AG09309 (cell line): ENCODE measurements around the gene LRCH1.

ENCODE experiments used
- DNase-seq: peaks from one replicate; pipeline ENCODE4 v3.0.0-alpha.2; 2010; ENCODE audit warnings: low read depth
- H3K4me3 ChIP-seq: 2 replicates; pipeline ENCODE4 v1.5.1; 2011; ENCODE audit warnings: mild to moderate bottlenecking, low read depth, low read length, moderate library complexity; ENCODE audit not compliant: control insufficient read depth
- TF ChIP-seq, protein P1 (sequence below): IDR thresholded peaks from 2 replicates; pipeline ENCODE4 v1.5.1; 2011; ENCODE audit warnings: mild to moderate bottlenecking, low read depth, low read length, inconsistent platforms; ENCODE audit not compliant: insufficient read depth, control insufficient read depth; ENCODE audit errors: missing control alignments

LRCH1 gene

DNA sequence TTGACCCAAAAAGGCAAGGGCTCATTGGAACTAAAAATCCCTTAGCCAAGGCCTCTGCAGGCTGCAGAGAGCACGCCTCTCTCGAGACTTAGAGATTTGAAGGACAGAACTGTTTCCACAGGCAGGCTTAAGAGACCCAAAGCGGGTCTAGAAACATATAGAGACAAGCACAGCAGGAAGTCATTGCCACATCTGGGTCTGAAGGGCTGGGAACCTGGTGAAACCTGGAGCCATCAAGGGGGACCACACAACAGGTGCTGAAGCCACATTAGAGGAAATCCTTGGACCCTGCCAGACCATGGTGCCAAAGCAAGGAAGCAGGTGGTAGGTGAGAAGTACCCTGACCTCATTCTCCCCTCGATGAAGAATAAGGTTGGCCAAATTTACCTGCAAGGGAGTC, 33.8 kb upstream of the LRCH1 start:
- DNase-seq: no peak
- H3K4me3 ChIP-seq: no peak overlapping the region
- TF ChIP-seq, protein P1, sequence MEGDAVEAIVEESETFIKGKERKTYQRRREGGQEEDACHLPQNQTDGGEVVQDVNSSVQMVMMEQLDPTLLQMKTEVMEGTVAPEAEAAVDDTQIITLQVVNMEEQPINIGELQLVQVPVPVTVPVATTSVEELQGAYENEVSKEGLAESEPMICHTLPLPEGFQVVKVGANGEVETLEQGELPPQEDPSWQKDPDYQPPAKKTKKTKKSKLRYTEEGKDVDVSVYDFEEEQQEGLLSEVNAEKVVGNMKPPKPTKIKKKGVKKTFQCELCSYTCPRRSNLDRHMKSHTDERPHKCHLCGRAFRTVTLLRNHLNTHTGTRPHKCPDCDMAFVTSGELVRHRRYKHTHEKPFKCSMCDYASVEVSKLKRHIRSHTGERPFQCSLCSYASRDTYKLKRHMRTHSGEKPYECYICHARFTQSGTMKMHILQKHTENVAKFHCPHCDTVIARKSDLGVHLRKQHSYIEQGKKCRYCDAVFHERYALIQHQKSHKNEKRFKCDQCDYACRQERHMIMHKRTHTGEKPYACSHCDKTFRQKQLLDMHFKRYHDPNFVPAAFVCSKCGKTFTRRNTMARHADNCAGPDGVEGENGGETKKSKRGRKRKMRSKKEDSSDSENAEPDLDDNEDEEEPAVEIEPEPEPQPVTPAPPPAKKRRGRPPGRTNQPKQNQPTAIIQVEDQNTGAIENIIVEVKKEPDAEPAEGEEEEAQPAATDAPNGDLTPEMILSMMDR: no peak

DNA sequence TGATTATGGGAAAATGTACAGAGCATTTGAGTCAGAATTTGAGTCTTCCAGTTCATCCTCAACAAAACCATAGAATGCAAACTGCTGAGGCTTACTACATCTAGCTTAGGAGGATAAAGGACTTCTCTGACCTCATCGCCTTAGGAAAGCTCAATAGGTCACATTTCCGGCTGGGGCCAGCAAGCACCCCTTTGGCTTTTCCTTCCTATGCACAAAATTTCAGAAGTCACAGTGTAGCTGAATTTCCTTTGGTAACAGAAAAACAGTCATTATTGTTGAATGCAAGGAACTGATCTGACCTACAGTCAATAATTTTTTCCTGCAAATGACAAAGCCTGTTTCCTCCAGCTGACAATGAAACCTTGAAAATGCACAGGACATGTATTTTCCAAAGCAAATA, 32.8 kb upstream of the LRCH1 start:
- no peak overlapping the region for H3K4me3 ChIP-seq
- TF ChIP-seq, protein P1: no peak
- DNase-seq: no peak

DNA sequence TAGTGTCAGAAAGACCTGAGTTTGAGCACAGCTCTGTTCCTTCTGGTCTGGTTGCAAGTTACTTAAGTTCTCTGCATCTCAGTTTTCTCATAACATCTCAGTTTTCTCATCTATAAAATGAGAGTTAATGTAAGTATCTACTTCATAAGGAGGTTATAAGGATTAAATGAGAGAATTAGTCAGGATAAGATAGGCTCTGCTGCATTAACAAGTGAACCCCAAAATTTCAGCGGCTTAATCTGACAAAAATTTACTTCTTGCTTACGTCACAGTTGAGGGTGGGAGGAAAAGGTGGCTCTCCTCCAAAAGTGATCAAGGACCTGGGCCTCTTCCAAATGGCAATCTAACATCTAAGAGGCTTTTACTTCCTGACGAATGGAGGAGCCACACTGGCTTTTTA, 31.5 kb upstream of the LRCH1 start:
- no peak for DNase-seq
- TF ChIP-seq, protein P1: no peak
- H3K4me3 ChIP-seq: no peak overlapping the region

DNA sequence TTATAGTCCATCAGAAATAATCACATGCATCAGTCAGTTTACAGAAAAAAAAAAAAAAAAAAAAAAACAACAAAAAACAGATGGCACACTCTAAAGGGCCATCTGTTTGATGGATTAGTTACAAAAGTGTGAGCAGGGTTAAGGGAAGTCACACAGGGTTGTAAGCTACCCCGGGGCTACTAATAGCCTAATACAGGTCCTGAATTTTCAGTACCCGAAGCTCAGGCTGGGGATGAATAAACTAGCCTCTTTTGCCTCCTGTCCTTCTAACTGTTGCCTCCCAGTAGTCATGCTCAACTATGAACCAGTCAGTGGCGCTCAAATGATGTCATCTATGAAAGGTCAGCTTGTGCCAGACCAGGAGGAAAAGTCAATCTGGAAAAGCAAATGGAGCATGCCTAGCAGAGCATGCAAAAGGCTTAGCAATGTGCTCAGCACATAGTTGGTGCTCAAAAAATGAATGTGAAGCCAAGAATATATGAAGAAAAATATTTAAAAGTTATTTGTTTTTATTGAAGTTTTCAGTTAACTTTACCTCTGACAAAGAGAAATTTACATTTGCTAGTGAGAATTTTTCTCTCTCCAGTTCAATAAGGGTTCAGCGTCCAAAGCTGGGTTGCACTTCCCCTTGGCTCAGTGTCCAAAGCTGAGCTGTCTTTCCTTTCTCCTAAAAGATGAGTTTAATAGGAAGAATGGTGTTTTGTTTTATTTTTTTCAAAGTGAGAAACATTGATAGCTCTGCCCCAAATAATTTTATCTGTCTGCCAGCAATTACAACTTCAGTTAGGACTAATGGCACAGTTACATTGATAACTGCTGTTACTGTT, 30.8 kb upstream of the LRCH1 start:
- TF ChIP-seq, protein P1: no peak
- H3K4me3 ChIP-seq: no peak overlapping the region
- DNase-seq: no peak

DNA sequence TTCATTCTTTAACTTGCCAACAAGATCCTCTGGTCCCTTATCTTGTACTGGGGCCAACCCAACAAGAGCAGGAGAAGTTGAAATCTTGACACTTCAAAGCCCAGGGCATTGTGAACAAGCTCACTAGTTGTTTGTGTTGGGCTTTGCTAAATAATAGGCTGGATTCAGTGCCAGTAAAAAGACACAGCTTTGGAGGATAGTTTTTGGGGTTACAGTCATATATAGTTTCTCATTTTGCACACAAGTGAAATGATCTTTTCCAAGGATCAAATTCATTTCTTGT, 30.3 kb upstream of the LRCH1 start:
- H3K4me3 ChIP-seq: no peak overlapping the region
- DNase-seq: no peak
- TF ChIP-seq, protein P1: no peak

DNA sequence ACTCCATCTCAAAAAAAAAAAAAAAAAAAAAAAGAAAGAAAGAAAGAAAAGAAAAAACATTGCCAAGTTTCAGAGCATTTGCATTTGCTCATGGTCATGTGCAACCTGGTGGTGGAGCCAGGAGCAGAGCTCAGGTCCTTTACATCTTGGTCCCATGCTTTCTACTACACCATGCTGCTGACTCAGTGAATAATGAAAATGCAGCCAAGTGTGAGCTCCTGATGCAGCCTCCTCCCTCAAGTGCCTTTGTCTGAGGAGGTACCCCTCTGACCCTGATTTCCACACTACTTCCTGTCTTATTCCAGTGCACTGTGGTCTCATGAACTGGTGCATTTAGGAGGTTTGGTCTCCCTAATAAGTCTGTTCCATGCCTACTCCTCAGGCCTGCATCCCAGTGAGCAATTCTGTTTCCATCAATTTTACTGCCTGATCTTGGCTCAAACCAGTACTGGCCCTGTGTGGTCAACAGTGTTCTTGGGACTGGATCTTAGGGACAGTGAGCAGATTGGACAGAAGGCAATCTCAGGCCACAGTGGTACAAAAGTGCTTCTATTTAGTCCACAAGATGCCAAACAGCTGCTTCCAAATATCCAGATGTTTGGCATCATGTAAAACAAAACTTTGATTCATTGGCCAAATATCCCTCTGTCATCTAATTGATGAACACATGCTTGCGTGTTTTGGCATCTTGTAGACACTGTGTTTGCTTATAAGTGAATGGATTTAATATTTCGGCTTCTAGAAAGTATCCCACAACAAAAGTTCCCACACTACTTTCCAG, 28.8 kb upstream of the LRCH1 start:
- H3K4me3 ChIP-seq: no peak overlapping the region
- DNase-seq: no peak
- TF ChIP-seq, protein P1: no peak
